ENCODE results near the gene PDGFRB. TPM values are rescaled to one million over a fixed set of nuclear protein-coding genes. Genes with fewer than 3 reads are reported as not detected.

The PDGFRB gene
- total and polyA plus RNA-seq, 9 of the 15 experiments (the other 6 are each of a cell fraction or from before 2014, with no cell fraction given), result 0.01 to 1.5 (median 0.09) TPM; not detected in 3

GRCh38 chr5:150163547-150164059, 8.0 kb upstream of the PDGFRB start (continued):
- no peak for TF ChIP-seq RREB1 (CRISPR knock-in tag; IDR thresholded peaks at IDR 0.05)
- no peak for TF ChIP-seq ZNF133 (CRISPR knock-in tag; IDR thresholded peaks at IDR 0.05)
- TF ChIP-seq SLC30A9 (CRISPR knock-in tag; IDR thresholded peaks at IDR 0.05), result no peak
- TF ChIP-seq HMGXB4 (CRISPR knock-in tag; IDR thresholded peaks at IDR 0.05), result no peak
- peak; percentile 88 for TF ChIP-seq NR2C1 (IDR thresholded peaks at IDR 0.05)
- TF ChIP-seq NR2C1 (tag; IDR thresholded peaks at IDR 0.05), result peak; percentile 90
- TF ChIP-seq BMI1 (IDR thresholded peaks at IDR 0.05; ENCODE audit: low read length), result no peak
- TF ChIP-seq CEBPZ (IDR thresholded peaks at IDR 0.05; ENCODE audit: borderline replicate concordance, low read depth, low read length), result no peak
- no peak for TF ChIP-seq HSF4 (CRISPR knock-in tag; IDR thresholded peaks at IDR 0.05; ENCODE audit: borderline replicate concordance)
- no peak for TF ChIP-seq SFPQ (IDR thresholded peaks at IDR 0.05; ENCODE audit: low read depth, low read length)
- no peak for TF ChIP-seq CAMTA2 (CRISPR knock-in tag; conservative IDR thresholded peaks at IDR 0.05)
- TF ChIP-seq TFAM (CRISPR knock-in tag; conservative IDR thresholded peaks at IDR 0.05), result no peak
